ENCODE data around the gene KNSTRN.

DNA sequence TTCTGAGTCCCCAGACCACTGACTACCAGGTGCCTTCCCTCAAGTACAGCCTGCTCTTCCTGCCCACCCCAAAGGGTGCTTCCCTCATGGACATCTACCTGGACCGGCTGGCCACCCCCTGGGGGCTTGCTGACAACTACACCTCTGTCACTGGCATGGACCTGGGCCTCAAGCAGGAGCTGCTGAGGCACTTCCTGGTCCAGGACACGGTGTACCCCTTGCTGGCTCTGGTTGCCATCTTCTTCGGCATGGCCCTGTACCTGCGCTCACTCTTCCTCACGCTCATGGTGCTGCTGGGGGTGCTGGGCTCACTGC lies 15.2 kb upstream of the KNSTRN start:
- TF ChIP-seq, protein P1, sequence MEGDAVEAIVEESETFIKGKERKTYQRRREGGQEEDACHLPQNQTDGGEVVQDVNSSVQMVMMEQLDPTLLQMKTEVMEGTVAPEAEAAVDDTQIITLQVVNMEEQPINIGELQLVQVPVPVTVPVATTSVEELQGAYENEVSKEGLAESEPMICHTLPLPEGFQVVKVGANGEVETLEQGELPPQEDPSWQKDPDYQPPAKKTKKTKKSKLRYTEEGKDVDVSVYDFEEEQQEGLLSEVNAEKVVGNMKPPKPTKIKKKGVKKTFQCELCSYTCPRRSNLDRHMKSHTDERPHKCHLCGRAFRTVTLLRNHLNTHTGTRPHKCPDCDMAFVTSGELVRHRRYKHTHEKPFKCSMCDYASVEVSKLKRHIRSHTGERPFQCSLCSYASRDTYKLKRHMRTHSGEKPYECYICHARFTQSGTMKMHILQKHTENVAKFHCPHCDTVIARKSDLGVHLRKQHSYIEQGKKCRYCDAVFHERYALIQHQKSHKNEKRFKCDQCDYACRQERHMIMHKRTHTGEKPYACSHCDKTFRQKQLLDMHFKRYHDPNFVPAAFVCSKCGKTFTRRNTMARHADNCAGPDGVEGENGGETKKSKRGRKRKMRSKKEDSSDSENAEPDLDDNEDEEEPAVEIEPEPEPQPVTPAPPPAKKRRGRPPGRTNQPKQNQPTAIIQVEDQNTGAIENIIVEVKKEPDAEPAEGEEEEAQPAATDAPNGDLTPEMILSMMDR (IDR thresholded peaks at IDR 0.05; ENCODE audit: low read depth, low read length) = no peak
- no peak for TF ChIP-seq EZH2phosphoT487 (IDR thresholded peaks at IDR 0.05; ENCODE audit: low read depth)

Data from OCI-LY3 (cell line).